SIG-M5 treated with dmso at 0.1 percent for 504 hours (cell line): ENCODE measurements around the gene PPFIA2.

ENCODE experiments used
- DNase-seq: peaks from one replicate; lab custom pipeline; 2025; ENCODE audit not compliant: unreplicated experiment; lab: John Stamatoyannopoulos, UW

The PPFIA2 gene

DNA sequence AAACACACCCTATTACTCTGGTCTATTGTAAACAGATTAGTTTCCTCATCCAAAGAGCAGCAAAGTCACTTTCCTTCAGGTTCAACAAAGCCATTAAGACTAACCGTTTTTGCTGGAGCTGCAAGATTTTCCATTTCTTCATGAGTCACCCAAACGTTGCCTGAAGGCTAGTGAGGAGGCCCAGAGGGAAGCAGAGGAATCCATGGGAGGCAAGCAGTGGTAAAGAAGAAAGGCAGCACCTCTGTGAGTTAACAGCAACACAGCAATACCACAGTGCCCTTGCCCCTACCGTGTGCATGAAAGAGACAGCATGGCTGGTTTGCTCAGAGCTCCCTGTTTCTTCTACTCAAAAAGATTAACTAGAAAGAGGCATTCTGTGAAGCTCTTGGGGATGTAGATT, 475.0 kb downstream of the PPFIA2 start:
- DNase-seq: no peak

DNA sequence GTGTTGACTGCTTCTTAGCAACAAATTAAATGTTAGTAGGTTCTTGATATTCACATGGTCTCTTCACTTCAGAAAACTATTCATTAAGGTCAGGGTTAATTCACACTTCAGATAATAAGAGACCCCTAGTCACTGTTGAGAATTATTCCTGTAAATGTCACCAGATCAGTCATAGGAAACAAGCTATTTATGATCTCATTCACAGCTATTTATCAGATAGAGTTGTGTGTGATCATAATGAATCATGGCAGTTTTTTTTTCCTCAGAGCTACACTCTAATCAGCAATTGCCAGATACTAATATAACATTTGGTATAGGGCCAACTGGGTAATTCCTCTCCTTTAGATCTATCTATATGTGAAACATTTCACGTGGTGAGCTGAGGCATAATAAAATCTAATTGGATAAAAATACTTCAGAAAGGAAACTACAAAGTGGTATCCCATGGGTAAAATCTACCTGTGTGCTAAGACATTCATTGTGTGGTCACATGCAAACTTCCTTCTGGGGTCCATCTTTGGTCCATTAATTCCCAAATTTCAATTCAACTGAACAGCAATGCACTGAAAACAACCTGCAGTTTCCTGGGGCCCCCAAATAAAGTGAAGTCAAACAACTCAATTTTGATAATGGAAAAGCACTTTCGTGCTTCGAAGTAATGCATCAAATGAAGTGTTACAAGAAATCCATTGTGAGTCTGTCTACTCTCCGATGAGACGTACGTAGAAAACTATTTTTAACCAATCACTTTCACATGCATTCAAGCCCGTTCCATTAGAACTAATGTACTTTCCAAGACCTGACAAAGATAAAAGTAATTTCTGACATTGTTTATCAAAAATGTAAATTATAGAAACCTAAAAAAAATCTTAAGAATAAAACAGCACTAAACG, 484.3 kb downstream of the PPFIA2 start:
- DNase-seq: no peak

DNA sequence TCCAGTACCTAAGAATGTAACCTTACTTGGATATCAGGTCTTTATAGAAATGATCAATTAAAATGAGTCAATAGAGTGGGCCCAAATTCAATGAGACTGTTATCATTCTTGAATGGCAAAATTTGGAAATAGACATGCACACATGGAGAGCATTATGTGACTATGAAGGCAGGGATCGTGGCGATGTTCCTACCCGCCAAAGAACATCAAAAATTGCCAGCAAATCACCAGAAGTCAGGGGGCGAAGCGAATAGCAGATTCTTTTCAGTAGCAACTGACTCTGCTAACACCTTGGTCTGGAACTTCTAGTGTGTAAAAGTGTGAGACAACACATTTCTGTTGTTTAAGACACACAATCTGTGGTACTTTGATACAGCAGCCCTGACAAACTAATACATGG, 488.8 kb downstream of the PPFIA2 start:
- DNase-seq: no peak

DNA sequence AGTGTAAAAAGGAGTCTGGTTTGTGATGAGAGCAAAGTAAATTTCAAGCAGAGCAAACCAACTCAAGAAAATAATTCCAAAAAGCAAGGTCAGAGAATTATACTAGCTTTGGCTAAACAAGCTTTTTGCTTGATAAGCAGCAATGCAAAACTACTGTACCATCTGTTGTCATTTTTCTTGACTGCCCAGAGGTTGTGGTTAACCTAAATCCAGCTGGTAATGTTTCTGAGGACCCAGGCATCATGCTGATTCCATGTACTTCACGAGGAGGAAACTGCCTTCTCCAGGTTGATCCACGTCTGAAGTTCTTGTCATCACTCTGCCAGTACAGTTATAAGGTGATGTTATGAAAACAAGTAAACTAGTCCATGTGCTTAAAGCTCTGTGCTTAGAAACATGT, 496.1 kb downstream of the PPFIA2 start:
- no peak for DNase-seq

DNA sequence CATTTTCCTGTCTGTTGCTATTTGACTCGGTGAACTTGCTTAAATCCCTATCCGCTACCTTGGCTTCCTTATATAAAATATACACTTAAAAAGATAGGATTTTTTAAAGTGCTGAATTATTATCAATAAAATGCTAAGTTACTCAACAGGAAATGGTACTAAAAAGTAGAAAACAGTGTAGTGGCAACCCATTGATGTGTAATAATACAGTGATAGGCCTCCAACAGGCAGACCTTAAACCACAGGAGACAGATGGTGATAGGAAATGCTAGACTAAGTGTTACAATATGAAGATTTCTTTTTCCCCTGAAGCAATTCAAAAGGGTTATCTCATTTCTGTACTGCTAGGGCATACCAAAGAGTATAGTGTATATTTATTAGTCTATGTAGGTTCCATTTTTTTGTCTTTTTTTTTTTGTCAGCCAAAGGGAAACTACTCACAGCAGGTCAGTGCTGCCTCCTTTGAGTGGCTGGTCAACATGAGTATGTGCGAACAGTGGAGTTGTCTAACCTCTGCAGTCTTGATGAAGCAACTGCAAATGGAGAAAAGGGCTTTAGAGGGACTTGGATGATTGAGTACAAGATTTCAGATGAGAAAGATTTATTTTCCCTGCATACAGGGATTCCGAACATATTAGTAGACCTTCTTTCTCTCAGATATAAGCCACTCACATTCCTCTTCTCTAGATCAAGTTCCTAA, 497.5 kb downstream of the PPFIA2 start:
- no peak for DNase-seq

DNA sequence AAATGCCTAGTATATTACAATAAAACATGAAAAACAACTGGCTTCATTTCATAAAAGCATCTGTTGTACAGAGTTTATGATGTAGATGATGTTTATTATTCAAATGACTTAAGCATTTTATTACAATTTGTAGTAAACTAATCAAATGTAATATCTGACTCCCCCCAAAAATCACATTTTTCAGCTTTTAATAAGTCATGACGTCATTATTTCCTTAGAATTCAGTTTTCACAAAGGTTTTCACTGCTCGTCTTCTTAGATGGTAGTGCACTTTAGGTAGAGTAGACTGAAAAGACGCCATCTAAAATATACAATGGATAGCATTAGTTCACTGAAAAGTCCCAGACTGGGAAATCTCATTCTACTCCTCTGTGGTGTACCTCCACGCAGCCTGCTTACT, 499.8 kb downstream of the PPFIA2 start:
- no peak for DNase-seq

DNA sequence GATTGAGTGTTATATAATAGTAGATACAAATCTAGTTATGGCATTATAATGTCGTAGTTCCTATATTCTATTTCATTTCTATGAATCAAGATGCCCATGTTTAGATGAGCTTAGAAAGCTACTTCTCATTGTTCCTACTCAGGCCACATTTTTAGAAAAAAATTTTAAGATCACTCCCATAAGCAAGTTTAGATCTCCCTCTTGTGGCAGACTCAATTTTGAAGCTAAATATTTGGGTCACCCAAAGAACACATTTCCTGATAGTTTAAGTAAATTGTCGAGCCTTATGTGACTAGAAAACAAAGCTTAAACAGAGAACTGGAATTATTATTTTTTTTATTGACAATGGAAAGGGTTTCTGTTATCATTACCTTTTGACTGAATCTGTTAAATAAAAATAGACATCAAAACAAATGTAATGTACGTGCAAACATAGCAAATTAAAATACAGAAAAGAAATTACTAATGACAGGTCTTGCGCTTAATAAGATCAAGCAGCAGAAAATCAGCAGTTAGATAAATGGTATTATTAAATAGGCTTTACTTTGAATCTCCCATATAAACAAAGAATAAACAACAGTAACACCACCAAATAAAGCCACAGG, 501.1 kb downstream of the PPFIA2 start:
- peak; percentile 53 for DNase-seq

DNA sequence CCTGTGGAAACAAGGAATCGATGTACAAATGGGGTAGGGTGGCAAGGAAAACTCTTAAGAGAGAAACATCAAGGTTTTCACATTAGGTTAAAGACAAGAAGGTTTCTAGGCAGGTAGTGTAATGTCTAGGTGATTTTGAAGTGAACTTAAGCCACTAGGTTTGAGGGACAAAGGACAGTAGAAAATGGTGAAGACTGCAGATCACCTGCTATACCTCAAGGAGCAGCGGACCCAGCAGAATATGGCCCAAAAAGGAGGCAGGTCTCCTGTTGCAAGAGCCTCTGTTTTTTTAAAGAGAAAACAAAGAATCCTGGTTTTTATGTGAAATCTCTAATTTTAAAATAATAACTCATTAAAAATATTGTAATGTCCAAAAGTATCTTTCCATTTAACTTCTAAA, 503.2 kb downstream of the PPFIA2 start:
- DNase-seq: no peak

DNA sequence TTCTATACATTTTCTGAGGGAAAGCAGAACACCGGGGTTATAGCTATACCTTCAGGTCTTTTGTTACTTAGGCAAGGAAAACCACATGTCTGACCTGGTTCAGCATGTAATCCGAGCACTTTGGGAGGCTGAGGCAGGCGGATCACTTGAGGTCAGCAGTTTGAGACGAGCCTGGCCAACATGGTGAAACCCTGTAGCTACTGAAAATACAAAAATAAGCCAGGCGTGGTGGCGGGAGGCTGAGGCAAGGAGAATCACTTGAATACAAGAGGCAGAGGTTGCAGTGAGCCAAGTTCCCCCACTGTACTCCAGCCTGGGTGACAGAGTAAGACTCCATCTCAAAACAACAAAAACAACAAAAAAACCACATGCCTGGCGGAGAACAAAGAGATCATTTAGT, 503.7 kb downstream of the PPFIA2 start:
- DNase-seq: no peak

DNA sequence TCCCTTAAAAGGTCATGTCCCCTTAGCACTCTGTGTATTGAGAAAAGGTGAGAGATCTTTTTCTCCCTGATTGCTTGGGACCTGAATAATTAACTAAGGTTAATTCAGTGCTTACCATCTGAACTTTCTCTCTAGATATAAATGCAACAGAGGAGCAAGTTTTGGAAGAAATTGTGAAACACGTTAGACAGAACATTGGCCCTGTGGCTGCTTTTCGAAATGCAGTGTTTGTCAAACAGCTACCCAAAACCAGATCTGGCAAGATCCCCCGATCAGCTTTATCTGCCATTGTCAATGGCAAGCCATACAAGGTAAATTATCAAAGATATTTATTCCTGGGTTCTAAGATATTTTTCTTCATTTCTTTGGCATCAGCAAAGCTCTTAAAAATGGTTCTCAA, 505.8 kb downstream of the PPFIA2 start:
- no peak for DNase-seq

DNA sequence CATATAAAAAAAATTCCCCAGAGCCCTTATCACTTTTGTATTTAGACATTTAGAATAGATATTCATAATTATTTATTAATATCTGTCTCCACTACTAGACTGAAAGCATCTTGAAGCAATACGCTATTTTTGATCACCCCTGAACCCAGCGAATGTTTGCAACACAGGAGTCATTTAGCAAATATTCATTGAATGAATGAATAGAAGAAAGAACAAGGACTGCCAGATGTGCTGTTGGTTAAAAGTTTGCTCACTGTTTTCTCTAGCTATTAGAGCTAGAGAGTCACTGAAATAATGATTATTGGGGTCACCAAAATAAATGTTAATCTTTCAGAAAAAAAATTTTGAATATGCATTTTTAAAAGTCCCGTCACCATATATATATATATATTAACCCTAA, 506.9 kb downstream of the PPFIA2 start:
- no peak for DNase-seq

DNA sequence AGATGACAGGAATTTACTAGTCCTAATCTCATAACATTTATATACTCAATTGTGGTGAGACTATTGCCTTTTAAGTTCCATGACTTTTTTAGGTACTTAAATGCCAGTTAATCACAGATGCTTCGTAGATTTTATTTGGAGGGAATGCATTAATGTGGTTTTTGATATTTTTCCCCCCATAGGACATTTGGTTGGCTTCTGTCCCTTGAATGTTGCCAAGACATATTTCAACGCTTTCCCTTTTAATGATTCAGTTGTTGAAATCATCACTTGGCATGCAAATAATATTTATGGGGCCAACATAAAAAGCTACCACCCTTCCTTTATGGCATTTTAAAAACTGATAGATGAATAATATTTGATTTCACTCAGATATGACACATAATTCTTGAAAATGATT, 509.2 kb downstream of the PPFIA2 start:
- DNase-seq: no peak

DNA sequence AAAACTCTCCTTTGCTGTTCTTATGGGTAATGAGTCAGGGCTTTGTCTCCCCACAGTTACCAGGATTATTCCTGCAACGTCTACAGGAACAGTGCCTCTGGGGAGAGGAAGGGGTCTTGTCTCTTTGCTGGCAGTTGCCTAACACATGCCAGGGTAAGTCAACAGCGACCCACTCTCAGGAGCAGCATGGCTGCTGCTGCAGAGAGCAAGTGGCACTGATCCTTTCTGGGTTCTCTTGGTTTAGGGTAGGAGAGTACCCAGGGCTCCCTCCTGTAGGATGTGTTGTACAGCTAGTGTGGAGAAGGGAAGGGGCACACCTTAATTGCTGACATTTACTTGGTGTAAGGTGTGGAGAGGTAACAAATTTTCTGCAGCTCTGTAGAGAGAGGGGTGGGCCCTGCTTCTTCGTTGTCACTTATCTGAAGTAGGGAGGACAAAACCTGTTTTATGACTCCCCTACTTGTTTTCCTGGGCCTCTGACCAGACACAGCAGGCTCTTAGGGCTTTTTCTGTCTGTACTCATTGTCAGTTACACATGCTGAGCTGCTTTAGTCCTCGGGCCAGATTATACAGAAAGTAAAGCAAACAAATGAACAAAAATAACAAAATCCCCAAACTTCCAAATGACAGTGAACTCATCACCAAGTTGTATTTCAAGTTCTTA, 513.1 kb downstream of the PPFIA2 start:
- DNase-seq: no peak

DNA sequence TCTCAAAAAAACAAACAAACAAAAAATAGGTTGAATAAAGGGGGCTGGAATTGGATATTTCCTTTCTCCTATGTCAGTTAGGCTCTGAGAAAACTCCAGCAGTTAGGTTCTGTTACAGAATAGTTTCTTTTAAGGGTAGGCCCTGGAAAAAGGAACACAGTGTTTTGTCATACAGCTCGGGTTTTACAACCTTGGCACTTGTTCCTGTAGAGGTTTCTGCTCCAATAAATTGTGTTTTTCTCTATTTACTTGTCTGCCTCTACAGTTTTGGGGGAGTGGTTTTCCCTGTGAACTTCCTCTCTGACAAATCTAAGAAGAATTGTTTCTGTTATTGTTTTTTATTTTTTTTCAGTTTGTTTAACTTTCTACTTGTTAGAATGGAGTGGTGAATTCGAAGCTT, 513.7 kb downstream of the PPFIA2 start:
- no peak for DNase-seq

DNA sequence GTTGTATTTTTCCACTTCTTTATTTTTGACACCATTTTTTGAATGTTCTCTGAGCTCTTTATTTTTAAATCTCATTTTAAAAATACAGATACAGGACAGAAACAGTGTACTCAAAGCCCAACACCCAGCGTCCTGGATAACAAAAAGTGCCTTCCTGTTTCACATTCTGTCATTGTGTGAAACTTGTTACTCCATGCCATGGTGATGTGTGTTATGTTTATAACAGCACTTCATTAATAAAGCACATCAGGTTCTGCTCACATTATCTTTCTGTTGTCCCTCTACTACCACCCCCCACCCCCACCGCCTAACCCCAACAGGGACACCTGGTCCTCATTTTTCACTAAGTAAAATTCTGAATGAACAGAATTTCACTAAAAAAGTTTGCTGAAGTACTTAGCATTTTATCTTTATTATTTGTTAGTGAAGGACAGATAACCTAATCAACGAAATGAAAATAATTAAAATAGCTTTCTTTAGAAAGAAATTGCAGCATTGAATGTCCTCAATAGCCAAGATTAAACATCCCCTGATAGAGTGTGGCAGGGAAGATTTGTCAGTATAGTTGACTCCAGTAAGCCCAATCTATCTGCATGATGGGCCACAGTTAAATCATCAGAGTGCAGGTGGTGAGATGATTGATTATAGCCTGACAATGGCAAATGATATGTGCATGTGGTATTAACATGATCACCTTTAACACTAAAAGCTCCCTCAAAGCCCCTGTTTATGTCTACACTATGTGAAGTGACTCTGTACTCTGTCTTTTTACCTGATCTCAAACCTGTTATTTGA, 527.4 kb downstream of the PPFIA2 start:
- no peak for DNase-seq

DNA sequence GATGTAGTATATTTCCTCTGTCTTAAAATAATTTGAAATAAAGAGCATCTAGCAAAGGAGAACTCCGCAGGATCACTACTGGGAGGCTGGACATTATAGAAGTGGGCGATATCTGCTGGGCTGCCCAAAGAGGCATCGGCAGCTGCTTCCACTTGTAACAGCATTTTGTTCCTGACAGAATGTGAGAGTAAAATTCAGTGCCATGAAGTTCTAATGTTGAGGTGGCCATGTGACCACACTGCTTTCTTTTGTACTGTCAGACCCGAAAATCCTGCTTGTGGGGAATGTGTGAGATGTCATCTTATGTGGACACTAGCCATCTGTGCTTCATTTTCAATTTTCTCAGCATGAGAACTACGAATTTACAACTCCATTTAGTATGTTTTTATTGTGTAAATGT, 529.4 kb downstream of the PPFIA2 start:
- DNase-seq: peak; percentile 3

DNA sequence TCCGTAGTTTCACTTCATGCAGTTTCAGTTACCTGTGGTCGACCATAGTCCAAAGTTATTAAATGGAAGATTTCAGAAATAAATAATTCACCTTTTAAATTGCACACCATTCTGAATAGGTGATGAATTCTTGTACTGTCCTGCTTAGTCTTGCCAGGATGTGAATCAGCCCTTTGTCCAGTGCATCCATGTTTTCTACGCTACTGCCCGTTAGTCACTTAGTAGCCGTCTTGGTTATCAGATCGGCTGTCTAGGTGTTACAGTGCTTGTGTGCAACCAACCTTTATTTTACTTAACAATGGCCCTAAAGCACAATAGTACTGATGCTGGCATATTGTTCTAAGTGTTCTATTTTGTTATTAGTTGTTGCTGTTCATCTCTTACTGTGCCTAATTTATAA, 534.5 kb downstream of the PPFIA2 start:
- no peak for DNase-seq

DNA sequence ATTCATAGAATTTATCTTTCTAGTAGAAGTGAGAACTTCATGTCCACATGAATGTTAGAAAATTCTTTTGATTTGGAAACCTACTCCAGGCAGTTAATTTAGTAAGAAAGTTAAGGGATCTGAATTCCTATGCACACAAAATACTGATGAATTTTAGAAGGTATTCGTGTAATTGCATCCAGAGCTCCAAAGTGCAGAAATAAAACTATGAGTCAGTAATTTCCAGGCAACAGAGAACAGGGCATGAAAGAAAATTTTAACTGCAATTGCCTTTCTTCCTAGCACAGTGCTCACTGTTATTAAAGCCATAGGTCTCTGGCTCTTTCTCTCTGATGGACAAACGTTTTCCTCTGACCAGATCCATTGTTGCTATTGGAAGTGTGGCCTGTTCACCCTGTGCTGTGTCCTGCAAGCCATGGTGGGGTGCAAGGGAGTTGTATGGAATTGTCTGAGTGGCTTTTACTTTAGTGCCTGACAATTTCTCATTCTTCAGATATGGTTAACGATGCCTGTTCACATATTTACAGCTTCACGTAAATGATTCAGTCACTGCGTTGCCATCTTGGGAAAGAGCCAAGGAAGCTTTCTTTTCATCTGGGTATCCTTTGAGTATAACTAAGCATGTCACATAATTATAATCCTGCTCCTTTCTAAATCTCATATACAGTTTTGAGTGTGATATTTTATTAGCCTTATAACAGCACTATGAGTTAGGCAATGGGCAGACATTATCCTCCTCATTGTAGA, 536.1 kb downstream of the PPFIA2 start:
- no peak for DNase-seq

DNA sequence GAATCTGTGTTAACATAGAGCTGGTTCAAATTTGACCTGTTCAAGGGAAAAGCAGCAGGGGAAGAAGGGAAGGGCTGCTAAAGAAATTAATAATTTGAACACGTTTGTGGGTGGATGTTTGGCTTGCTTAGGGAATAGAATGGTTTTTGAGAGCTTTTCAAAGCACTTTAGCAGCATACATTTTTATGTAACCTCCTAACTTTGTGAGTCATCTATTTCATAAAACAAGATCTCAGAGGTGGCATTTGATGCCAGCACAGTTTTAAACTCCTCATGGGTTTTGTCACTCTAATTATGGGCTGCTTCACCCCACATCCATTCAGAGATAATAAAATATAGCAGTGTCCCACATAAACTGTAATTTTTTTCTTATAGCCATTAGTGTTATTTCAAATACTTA, 537.5 kb downstream of the PPFIA2 start:
- DNase-seq: no peak

DNA sequence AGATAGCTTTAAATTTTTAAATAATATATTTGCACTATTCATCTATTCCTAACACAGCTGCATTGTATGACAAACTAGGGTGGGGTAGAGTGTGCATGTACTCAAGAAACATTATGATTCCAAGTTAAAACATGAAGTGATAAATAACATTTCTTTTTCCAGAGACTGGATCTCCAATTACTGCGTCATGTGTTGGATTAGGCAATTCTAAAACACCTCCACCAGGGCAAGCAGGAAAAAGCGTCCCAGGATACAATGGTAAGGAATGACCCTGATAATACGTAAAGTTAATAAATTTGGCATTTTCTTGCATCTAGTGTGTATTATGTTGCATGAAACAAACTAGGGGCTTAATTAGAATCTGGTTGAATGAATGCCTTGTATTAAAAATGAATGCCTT, 542.4 kb downstream of the PPFIA2 start:
- DNase-seq: no peak
